ENCODE measurements around the gene PPIF. TPM values are rescaled to one million over a fixed set of nuclear protein-coding genes. Genes with fewer than 3 reads are reported as not detected.

The PPIF gene
- total RNA-seq, 1 experiment from 2014 or later: 133 TPM

GRCh38 chr10:79404231-79404609, 57.0 kb downstream of the PPIF start:
- Mint-ChIP-seq H3K27ac (ENCODE audit: unreplicated experiment) (no peak overlapping the region), H3K9me3 (ENCODE audit: unreplicated experiment) (no peaks in the 10 kb centered on the region), H3K4me3 (ENCODE audit: unreplicated experiment) (no peak overlapping the region), H3K27me3 (ENCODE audit: insufficient read depth, unreplicated experiment) (no peaks in the 10 kb centered on the region), H3K36me3 (ENCODE audit: insufficient read depth, unreplicated experiment) (no peaks in the 10 kb centered on the region), H3K4me1 (ENCODE audit: low read depth, unreplicated experiment) (peaks cover 13% of the 10 kb centered on the region)
- no peak for DNase-seq
- Histone ChIP-seq H3K27me3 (replicated peaks; ENCODE audit: control insufficient read depth, insufficient read depth, low read length) (no peaks in the 10 kb centered on the region), H3K36me3 (ENCODE audit: control insufficient read depth, insufficient read depth, low read length) (no peaks in the 10 kb centered on the region), H3K9me3 (no peaks in the 10 kb centered on the region), H3K4me3 (ENCODE audit: low read depth, low read length) (no peak overlapping the region), H3K4me1 (no peaks in the 10 kb centered on the region)
- BruUV-seq (replicated peaks): no TSS peak
- TF ChIP-seq CTCF (IDR thresholded peaks at IDR 0.05; ENCODE audit: insufficient read depth in 1 of 2, low read depth in 1 of 2, low read length in 1 of 2, severe bottlenecking in 1 of 2, unreplicated experiment in 1 of 2): no peak
- intact Hi-C loops (cut with micrococcal nuclease; ENCODE audit: unreplicated experiment): no loop called here
- ChIA-PET POLR2A (no interaction called here), CTCF (interaction anchor here (0.7 to 1.2 kb wide), 2 partner anchors 56 to 63 kb away, joined by 7 to 8 read pairs; no protein-coding TSS in a partner anchor)

GRCh38 chr10:79404690-79405131, 57.4 kb downstream of the PPIF start:
- no peaks in the 10 kb centered on the region for H3K36me3 ChIP-seq (ENCODE audit: control insufficient read depth, insufficient read depth, low read length)
- Mint-ChIP-seq H3K27me3 (ENCODE audit: insufficient read depth, unreplicated experiment) (no peaks in the 10 kb centered on the region), H3K36me3 (ENCODE audit: insufficient read depth, unreplicated experiment) (no peaks in the 10 kb centered on the region), H3K4me3 (ENCODE audit: unreplicated experiment) (no peak overlapping the region), H3K27ac (ENCODE audit: unreplicated experiment) (no peak overlapping the region), H3K4me1 (ENCODE audit: low read depth, unreplicated experiment) (peaks cover 8% of the 10 kb centered on the region), H3K9me3 (ENCODE audit: unreplicated experiment) (no peaks in the 10 kb centered on the region)
- no TSS peak for BruUV-seq (replicated peaks)
- CTCF ChIA-PET: interaction anchor here (1.2 kb wide), 1 partner anchor 63 kb away, joined by 8 read pairs; no protein-coding TSS in a partner anchor
- POLR2A ChIA-PET: no interaction called here
- H3K4me1 ChIP-seq: no peaks in the 10 kb centered on the region
- DNase-seq: no peak
- H3K27me3 ChIP-seq (replicated peaks; ENCODE audit: control insufficient read depth, insufficient read depth, low read length): no peaks in the 10 kb centered on the region
- TF ChIP-seq CTCF (IDR thresholded peaks at IDR 0.05; ENCODE audit: insufficient read depth in 1 of 2, low read depth in 1 of 2, low read length in 1 of 2, severe bottlenecking in 1 of 2, unreplicated experiment in 1 of 2): no peak
- no peak overlapping the region for H3K4me3 ChIP-seq (ENCODE audit: low read depth, low read length)
- no peaks in the 10 kb centered on the region for H3K9me3 ChIP-seq
- intact Hi-C loops (cut with micrococcal nuclease; ENCODE audit: unreplicated experiment): no loop called here

Other genes with a start within 250 kb of the PPIF start
- 2.5 and 3.1 TPM in 2 replicates for gene ZCCHC24, start 98.2 kb downstream of the PPIF start, total RNA-seq (2022)
- gene EIF5AL1, start 165.1 kb downstream of the PPIF start, total RNA-seq (2022): 0.93 and 1.1 TPM in 2 replicates
- not detected in 2 replicates for gene SFTPA2, start 212.9 kb downstream of the PPIF start, total RNA-seq (2022)